Measurements from ENCODE around the gene CHEK1.

Gene CHEK1

GRCh38 chr11:125600663-125601062 lies 24.3 kb upstream of the CHEK1 start:
- no peak for DNase-seq (ENCODE audit: low read depth)
- no peak for TF ChIP-seq CTCF (IDR thresholded peaks at IDR 0.05; ENCODE audit: low read length, missing control alignments)
- no peak overlapping the region for H3K4me3 ChIP-seq (replicated peaks; ENCODE audit: low read depth, low read length)

GRCh38 chr11:125603207-125603606 lies 21.8 kb upstream of the CHEK1 start:
- DNase-seq (ENCODE audit: low read depth), result no peak
- no peak for TF ChIP-seq CTCF (IDR thresholded peaks at IDR 0.05; ENCODE audit: low read length, missing control alignments)
- H3K4me3 ChIP-seq (replicated peaks; ENCODE audit: low read depth, low read length), result no peak overlapping the region

DNA sequence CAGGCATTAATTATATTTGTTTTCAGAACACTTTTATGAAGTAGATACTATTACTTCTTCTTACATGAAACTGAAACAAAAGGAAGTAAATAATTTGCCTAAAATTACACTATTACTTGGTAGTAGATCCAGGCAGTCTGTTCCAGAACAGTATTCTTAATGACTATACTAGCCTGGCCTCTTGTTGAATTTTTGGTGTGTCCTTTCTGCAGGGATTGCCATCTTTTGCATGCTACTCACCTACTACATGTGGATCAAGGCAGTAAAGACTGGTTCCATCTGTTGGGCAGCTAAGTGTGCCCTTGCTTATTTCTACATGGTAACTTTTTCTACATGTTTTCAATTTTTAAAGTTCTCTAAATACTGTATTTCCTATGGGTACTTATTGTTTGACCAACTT lies 19.5 kb upstream of the CHEK1 start:
- TF ChIP-seq CTCF (IDR thresholded peaks at IDR 0.05; ENCODE audit: low read length, missing control alignments), result no peak
- no peak overlapping the region for H3K4me3 ChIP-seq (replicated peaks; ENCODE audit: low read depth, low read length)
- DNase-seq (ENCODE audit: low read depth), result no peak

DNA sequence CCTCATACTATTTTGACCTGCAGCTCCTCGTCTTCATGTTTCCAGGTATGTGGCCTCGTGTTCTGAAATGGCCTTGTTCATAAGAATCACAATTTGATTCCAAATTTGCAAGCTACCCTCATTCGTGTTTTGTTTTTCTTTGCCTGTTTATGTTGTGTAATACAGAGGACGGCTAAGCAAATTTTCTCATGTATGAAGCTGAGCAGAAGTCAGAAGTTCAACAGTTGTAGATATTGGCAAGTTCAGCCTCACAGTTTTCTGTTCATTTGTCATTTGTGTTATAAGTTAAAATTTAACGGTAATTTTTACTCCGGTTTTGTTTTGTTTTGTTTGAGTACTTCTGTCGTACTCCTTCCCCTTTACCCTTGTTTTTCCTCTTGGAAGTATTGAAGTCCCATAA lies 15.4 kb upstream of the CHEK1 start:
- DNase-seq (ENCODE audit: low read depth), result no peak
- H3K4me3 ChIP-seq (replicated peaks; ENCODE audit: low read depth, low read length), result no peak overlapping the region
- TF ChIP-seq CTCF (IDR thresholded peaks at IDR 0.05; ENCODE audit: low read length, missing control alignments), result no peak

- H3K4me3 ChIP-seq (replicated peaks; ENCODE audit: low read depth, low read length), result no peak overlapping the region
- DNase-seq (ENCODE audit: low read depth), result no peak
- TF ChIP-seq CTCF (IDR thresholded peaks at IDR 0.05; ENCODE audit: low read length, missing control alignments), result no peak
Observed at GRCh38 chr11:125618383-125618782, 6.6 kb upstream of the CHEK1 start.

DNA sequence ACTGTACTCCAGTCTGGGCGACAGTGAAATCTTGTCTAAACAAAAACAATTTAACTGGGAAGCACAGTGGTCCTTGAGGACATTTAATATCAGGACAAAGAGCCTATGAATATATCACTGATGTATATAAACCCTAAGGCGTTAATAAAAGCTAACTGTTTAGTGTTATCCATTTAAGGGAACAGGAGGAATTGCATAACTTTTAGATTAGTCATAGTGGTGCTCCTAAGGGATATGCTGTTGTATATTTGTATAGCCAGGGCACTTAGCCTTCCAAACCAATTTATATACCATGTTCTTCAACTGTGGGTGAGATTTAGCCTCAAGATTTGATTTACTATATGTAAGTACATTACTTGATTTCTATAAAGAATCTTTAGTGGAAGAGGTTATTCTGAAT lies 3.0 kb upstream of the CHEK1 start:
- H3K4me3 ChIP-seq (replicated peaks; ENCODE audit: low read depth, low read length), result no peak overlapping the region
- peak; percentile 59 for DNase-seq (ENCODE audit: low read depth)
- no peak for TF ChIP-seq CTCF (IDR thresholded peaks at IDR 0.05; ENCODE audit: low read length, missing control alignments)

- no peak for TF ChIP-seq CTCF (IDR thresholded peaks at IDR 0.05; ENCODE audit: low read length, missing control alignments)
- no peak overlapping the region for H3K4me3 ChIP-seq (replicated peaks; ENCODE audit: low read depth, low read length)
- no peak for DNase-seq (ENCODE audit: low read depth)
Observed at GRCh38 chr11:125623064-125623463, 1.9 kb upstream of the CHEK1 start.
